NCI-H1092 treated with DMSO at 0.1 percent for 48 hours (cell line): Measurements from ENCODE around the gene SOX14.

Experiments
- DNase-seq: peaks from one replicate; lab custom pipeline; 2025; lab: John Stamatoyannopoulos, UW

The SOX14 gene

GRCh38 chr3:137764001-137764433 lies at the start of gene SOX14:
TSS of gene SOX14 (plus strand) at chr3:137764315. CDS start at chr3:137764785, 470 bp downstream.
- DNase-seq, result no peak

GRCh38 chr3:137714551-137714950 lies 49.6 kb upstream of the SOX14 start:
- no peak for DNase-seq

- no peak for DNase-seq
Observed at GRCh38 chr3:137724240-137724639, 39.9 kb upstream of the SOX14 start.

GRCh38 chr3:137737208-137737607 lies 26.9 kb upstream of the SOX14 start:
- DNase-seq, result no peak

GRCh38 chr3:137738710-137739109 lies 25.4 kb upstream of the SOX14 start:
- no peak for DNase-seq

GRCh38 chr3:137743608-137744007 lies 20.5 kb upstream of the SOX14 start:
- no peak for DNase-seq

GRCh38 chr3:137746808-137747207 lies 17.3 kb upstream of the SOX14 start:
- DNase-seq, result no peak

- no peak for DNase-seq
Observed at GRCh38 chr3:137759505-137759904, 4.6 kb upstream of the SOX14 start.

- no peak for DNase-seq
Observed at GRCh38 chr3:137760341-137761098, 3.6 kb upstream of the SOX14 start.

- DNase-seq, result no peak
Observed at GRCh38 chr3:137761099-137761562, 3.0 kb upstream of the SOX14 start.

- DNase-seq, result no peak
Observed at GRCh38 chr3:137761563-137762503, 2.3 kb upstream of the SOX14 start.

- no peak for DNase-seq
Observed at GRCh38 chr3:137762674-137763593, 1.2 kb upstream of the SOX14 start.

GRCh38 chr3:137763594-137763938 lies 549 bp upstream of the SOX14 start:
- no peak for DNase-seq

GRCh38 chr3:137764563-137765309 lies 621 bp downstream of the SOX14 start:
- no peak for DNase-seq

- DNase-seq, result no peak
Observed at GRCh38 chr3:137765310-137766033, 1.4 kb downstream of the SOX14 start.

GRCh38 chr3:137766041-137766875 lies 2.1 kb downstream of the SOX14 start:
- DNase-seq, result no peak

GRCh38 chr3:137766876-137767537 lies 2.9 kb downstream of the SOX14 start:
- no peak for DNase-seq

GRCh38 chr3:137767538-137768360 lies 3.6 kb downstream of the SOX14 start:
- DNase-seq, result no peak
